ENCODE results near the gene RAD51D.
"Not testable (repeated sequence)": the region's sequence is repeated elsewhere in the genome, so short reads cannot be mapped to it uniquely, and the experiment has no call there.

The RAD51D gene

GRCh38 chr17:35119370-35120165 lies at the start of gene RAD51D:
TSS of gene RAD51D (minus strand) at chr17:35119860. CDS start at chr17:35119613, 247 bp downstream.
- DNase-seq (ENCODE audit: low spot score): peak; percentile 94

- no peak for DNase-seq (ENCODE audit: low spot score)
Measured at GRCh38 chr17:35167666-35168065, 48.0 kb upstream of the RAD51D start.

- no peak for DNase-seq (ENCODE audit: low spot score)
Measured at GRCh38 chr17:35167046-35167445, 47.4 kb upstream of the RAD51D start.

- DNase-seq (ENCODE audit: low spot score): no peak
Measured at GRCh38 chr17:35166526-35166925, 46.9 kb upstream of the RAD51D start.

- no peak for DNase-seq (ENCODE audit: low spot score)
Measured at GRCh38 chr17:35164716-35165115, 45.1 kb upstream of the RAD51D start.

GRCh38 chr17:35163886-35164285 lies 44.2 kb upstream of the RAD51D start:
- DNase-seq (ENCODE audit: low spot score): no peak

GRCh38 chr17:35162755-35163154 lies 43.1 kb upstream of the RAD51D start:
- no peak for DNase-seq (ENCODE audit: low spot score)

GRCh38 chr17:35161281-35161761 lies 41.7 kb upstream of the RAD51D start:
- no peak for DNase-seq (ENCODE audit: low spot score)

- no peak for DNase-seq (ENCODE audit: low spot score)
Measured at GRCh38 chr17:35160354-35161201, 40.9 kb upstream of the RAD51D start.

GRCh38 chr17:35159940-35160339 lies 40.3 kb upstream of the RAD51D start:
- DNase-seq (ENCODE audit: low spot score): no peak

- no peak for DNase-seq (ENCODE audit: low spot score)
Measured at GRCh38 chr17:35155246-35155645, 35.6 kb upstream of the RAD51D start.

- DNase-seq (ENCODE audit: low spot score): no peak
Measured at GRCh38 chr17:35154196-35155165, 34.8 kb upstream of the RAD51D start.

GRCh38 chr17:35152421-35153140 lies 32.9 kb upstream of the RAD51D start:
- no peak for DNase-seq (ENCODE audit: low spot score)

GRCh38 chr17:35151080-35151479 lies 31.4 kb upstream of the RAD51D start:
- not testable (repeated sequence) for DNase-seq (ENCODE audit: low spot score)

- DNase-seq (ENCODE audit: low spot score): no peak
Measured at GRCh38 chr17:35149941-35150340, 30.3 kb upstream of the RAD51D start.

GRCh38 chr17:35148144-35148543 lies 28.5 kb upstream of the RAD51D start:
- DNase-seq (ENCODE audit: low spot score): no peak

- no peak for DNase-seq (ENCODE audit: low spot score)
Measured at GRCh38 chr17:35147375-35147905, 27.8 kb upstream of the RAD51D start, which contains the start of gene UNC45B. TSS of gene UNC45B (plus strand) at chr17:35147817. CDS start at chr17:35148264, 447 bp downstream.

- DNase-seq (ENCODE audit: low spot score): no peak
Measured at GRCh38 chr17:35146214-35146833, 26.7 kb upstream of the RAD51D start.

- no peak for DNase-seq (ENCODE audit: low spot score)
Measured at GRCh38 chr17:35144840-35145239, 25.2 kb upstream of the RAD51D start.

- DNase-seq (ENCODE audit: low spot score): no peak
Measured at GRCh38 chr17:35142467-35142796, 22.8 kb upstream of the RAD51D start.
